Parathyroid adenoma (tissue), 2 donors: ENCODE results near the gene RAB40C.

Source experiments
- H2AFZ ChIP-seq: fragments of 300-600 bp; sonication (generic); one replicate; pipeline ENCODE4 v1.7.0; 2017; ENCODE audit warnings: antibody characterized with exemption, mild to moderate bottlenecking
- H3K27ac ChIP-seq: fragments of 300-600 bp; sonication (generic); one replicate; pipeline ENCODE4 v1.7.0; 2017
- H3K27me3 ChIP-seq: fragments of 300-600 bp; sonication (generic); one replicate; pipeline ENCODE4 v1.7.0; 2017; ENCODE audit warnings: low read length; ENCODE audit not compliant: control insufficient read depth, insufficient read depth
- H3K36me3 ChIP-seq: fragments of 300-600 bp; sonication (generic); one replicate; pipeline ENCODE4 v1.7.0; 2017; ENCODE audit warnings: low read length; ENCODE audit not compliant: control insufficient read depth, insufficient read depth
- H3K4me1 ChIP-seq: fragments of 300-600 bp; sonication (generic); one replicate; pipeline ENCODE4 v1.7.0; 2017; ENCODE audit warnings: control low read depth
- H3K4me2 ChIP-seq: fragments of 300-600 bp; sonication (generic); one replicate; pipeline ENCODE4 v1.7.0; 2017; ENCODE audit warnings: low read length
- H3K4me3 ChIP-seq: fragments of 300-600 bp; sonication (generic); one replicate; pipeline ENCODE4 v1.7.0; 2017; ENCODE audit warnings: low read depth, low read length
- H3K79me2 ChIP-seq: fragments of 300-600 bp; sonication (generic); one replicate; pipeline ENCODE4 v1.7.0; 2017; ENCODE audit warnings: control low read depth
- H3K9ac ChIP-seq: fragments of 300-600 bp; sonication (generic); one replicate; pipeline ENCODE4 v1.7.0; 2017; ENCODE audit warnings: mild to moderate bottlenecking
- H3K9me3 ChIP-seq: fragments of 300-600 bp; sonication (generic); one replicate; pipeline ENCODE4 v1.7.0; 2017; ENCODE audit warnings: low read length; ENCODE audit not compliant: control insufficient read depth
- TF ChIP-seq, protein P1 (sequence below): fragments of 300-600 bp; sonication (generic); IDR thresholded peaks from one replicate; pipeline ENCODE4 v1.7.0; 2017; ENCODE audit warnings: antibody characterized with exemption, mild to moderate bottlenecking
- donor health status: primary hyperparathyroidism.

RAB40C gene

DNA sequence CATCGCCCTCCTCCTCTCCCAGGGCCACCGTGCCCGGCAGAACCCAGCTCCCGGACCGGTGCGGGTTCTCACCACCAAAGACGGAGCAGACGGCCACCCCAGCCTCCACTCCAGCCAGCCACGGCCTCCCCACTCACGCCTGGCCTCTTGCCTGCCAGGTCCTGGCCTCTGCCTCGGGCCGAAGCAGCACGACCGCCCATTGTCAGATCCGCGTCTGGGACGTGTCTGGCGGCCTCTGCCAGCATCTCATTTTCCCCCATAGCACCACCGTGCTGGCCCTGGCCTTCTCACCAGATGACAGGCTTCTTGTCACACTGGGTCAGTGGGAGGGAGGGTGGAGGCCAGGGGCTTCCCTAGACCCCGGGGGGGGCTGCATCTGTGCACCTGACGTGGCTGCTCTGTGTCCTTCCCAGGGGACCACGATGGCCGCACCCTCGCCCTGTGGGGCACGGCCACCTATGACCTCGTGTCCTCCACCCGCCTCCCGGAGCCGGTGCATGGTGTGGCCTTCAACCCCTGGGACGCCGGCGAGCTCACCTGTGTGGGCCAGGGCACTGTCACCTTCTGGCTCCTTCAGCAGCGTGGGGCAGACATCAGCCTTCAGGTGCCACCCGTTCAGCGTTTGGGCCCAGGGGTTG lies 71.4 kb downstream of the RAB40C start:
- H3K9ac ChIP-seq: no peak overlapping the region
- H2AFZ ChIP-seq: peak overlapping the region; percentile 63
- H3K4me1 ChIP-seq: peaks cover 4% of the 10 kb centered on the region
- H3K27ac ChIP-seq: peak overlapping the region; percentile 74
- no peak overlapping the region for H3K4me2 ChIP-seq
- no peaks in the 10 kb centered on the region for H3K79me2 ChIP-seq
- H3K4me3 ChIP-seq: no peak overlapping the region
- H3K27me3 ChIP-seq: no peaks in the 10 kb centered on the region
- TF ChIP-seq, protein P1, sequence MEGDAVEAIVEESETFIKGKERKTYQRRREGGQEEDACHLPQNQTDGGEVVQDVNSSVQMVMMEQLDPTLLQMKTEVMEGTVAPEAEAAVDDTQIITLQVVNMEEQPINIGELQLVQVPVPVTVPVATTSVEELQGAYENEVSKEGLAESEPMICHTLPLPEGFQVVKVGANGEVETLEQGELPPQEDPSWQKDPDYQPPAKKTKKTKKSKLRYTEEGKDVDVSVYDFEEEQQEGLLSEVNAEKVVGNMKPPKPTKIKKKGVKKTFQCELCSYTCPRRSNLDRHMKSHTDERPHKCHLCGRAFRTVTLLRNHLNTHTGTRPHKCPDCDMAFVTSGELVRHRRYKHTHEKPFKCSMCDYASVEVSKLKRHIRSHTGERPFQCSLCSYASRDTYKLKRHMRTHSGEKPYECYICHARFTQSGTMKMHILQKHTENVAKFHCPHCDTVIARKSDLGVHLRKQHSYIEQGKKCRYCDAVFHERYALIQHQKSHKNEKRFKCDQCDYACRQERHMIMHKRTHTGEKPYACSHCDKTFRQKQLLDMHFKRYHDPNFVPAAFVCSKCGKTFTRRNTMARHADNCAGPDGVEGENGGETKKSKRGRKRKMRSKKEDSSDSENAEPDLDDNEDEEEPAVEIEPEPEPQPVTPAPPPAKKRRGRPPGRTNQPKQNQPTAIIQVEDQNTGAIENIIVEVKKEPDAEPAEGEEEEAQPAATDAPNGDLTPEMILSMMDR: no peak
- H3K9me3 ChIP-seq: no peaks in the 10 kb centered on the region
- no peaks in the 10 kb centered on the region for H3K36me3 ChIP-seq

DNA sequence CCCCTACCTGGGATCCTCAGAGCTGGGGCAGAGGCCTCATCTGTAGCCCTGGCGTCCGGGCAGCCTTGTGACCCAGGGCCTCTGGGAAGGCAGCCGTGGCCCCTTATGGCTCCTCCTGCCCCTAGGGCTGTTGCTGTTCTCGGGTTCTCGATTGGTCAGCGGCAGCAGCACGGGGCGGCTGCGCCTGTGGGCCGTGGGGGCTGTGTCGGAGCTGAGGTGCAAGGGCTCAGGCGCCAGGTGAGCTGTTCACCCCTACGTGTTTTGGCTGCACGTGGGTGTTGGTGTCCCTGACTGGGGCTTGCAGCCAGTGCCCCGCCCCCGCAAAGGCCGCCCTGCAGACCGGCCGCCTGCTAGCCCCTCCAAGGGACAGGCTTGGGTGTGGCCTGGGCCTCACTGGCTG lies 72.2 kb downstream of the RAB40C start:
- H3K4me2 ChIP-seq: no peak overlapping the region
- H3K9me3 ChIP-seq: no peaks in the 10 kb centered on the region
- H3K27me3 ChIP-seq: no peaks in the 10 kb centered on the region
- no peak overlapping the region for H3K4me3 ChIP-seq
- H3K79me2 ChIP-seq: peaks cover 2% of the 10 kb centered on the region
- TF ChIP-seq, protein P1: no peak
- H3K36me3 ChIP-seq: no peaks in the 10 kb centered on the region
- no peak overlapping the region for H3K9ac ChIP-seq
- H3K4me1 ChIP-seq: peaks cover 5% of the 10 kb centered on the region
- no peak overlapping the region for H3K27ac ChIP-seq
- H2AFZ ChIP-seq: no peak overlapping the region

DNA sequence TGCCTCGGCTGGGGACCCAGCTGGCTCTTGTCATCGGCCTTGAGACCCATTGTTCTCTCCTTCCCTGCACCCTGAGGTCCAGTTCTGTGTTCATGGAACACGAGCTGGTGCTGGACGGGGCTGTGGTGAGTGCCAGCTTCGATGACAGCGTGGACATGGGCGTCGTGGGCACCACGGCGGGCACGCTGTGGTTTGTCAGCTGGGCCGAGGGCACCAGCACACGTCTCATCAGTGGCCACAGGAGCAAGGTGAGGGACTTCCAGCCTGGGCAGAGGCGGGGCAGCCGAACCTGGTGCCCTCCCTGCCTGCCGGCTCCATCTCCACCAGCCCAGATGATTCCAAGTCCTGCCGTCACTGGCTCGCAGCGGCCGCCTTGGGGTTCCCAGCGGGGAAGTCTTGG lies 72.7 kb downstream of the RAB40C start:
- no peaks in the 10 kb centered on the region for H3K9me3 ChIP-seq
- no peak overlapping the region for H3K4me2 ChIP-seq
- no peak overlapping the region for H3K27ac ChIP-seq
- H3K9ac ChIP-seq: no peak overlapping the region
- H3K4me3 ChIP-seq: no peak overlapping the region
- H3K4me1 ChIP-seq: peaks cover 10% of the 10 kb centered on the region
- no peaks in the 10 kb centered on the region for H3K27me3 ChIP-seq
- no peak overlapping the region for H2AFZ ChIP-seq
- TF ChIP-seq, protein P1: no peak
- H3K79me2 ChIP-seq: peaks cover 5% of the 10 kb centered on the region
- no peaks in the 10 kb centered on the region for H3K36me3 ChIP-seq

DNA sequence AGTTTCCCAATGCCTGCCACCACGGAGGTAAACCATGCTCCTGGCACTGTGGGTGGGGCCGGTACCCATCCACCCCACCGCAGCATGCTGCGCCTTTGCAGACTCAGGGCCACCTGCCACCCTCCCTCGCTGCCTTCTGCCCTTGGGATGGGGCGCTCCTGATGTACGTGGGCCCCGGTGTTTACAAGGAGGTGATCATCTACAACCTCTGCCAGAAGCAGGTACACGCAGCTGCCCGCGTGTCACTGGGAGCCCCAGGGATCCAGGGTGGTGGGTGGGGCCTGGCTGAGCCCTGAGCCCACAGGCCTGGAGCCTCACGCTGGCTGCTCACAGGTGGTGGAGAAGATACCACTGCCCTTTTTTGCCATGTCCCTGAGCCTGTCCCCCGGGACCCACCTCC lies 76.7 kb downstream of the RAB40C start:
- Histone ChIP-seq H3K79me2 (peaks cover 5% of the 10 kb centered on the region), H3K27me3 (no peaks in the 10 kb centered on the region), H3K4me2 (no peak overlapping the region), H2AFZ (no peak overlapping the region), H3K4me3 (no peak overlapping the region), H3K27ac (no peak overlapping the region), H3K36me3 (no peaks in the 10 kb centered on the region), H3K9ac (no peak overlapping the region), H3K4me1 (peaks cover 10% of the 10 kb centered on the region), H3K9me3 (no peaks in the 10 kb centered on the region)
- TF ChIP-seq, protein P1: no peak
